ENCODE data around the gene C10orf90.

DNA sequence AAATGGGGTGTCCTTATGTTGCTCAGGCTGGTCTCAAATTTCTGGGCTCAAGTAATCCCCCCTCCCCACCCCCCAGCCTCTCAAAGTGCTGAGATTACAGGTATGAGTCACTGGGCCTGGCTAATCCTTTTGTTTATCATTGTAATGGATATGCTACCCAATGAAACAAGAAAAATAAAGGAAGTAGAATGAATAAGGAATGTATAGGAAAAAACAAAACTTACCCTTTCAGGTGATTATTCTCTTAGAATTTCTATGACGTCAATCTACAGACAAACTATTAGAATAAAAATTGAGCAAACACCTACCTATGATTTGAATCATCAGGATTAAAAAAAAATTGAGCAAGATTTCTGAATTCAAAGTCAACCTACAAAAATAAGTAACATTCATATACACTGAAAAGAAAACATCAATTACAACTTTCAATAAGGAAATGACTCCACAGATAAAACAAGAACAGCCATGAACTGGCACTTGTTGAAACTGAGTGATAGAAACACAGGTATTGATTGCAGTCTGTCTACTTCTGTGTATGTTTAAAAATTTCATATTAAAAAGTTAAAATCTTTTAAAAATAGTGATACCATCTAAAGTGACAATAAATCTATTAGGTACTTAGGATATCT, 294.5 kb downstream of the C10orf90 start:
- no peak for TF ChIP-seq POLR2AphosphoS5 (IDR thresholded peaks at IDR 0.05; ENCODE audit: low read depth)
- TF ChIP-seq, protein P1, sequence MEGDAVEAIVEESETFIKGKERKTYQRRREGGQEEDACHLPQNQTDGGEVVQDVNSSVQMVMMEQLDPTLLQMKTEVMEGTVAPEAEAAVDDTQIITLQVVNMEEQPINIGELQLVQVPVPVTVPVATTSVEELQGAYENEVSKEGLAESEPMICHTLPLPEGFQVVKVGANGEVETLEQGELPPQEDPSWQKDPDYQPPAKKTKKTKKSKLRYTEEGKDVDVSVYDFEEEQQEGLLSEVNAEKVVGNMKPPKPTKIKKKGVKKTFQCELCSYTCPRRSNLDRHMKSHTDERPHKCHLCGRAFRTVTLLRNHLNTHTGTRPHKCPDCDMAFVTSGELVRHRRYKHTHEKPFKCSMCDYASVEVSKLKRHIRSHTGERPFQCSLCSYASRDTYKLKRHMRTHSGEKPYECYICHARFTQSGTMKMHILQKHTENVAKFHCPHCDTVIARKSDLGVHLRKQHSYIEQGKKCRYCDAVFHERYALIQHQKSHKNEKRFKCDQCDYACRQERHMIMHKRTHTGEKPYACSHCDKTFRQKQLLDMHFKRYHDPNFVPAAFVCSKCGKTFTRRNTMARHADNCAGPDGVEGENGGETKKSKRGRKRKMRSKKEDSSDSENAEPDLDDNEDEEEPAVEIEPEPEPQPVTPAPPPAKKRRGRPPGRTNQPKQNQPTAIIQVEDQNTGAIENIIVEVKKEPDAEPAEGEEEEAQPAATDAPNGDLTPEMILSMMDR (IDR thresholded peaks at IDR 0.05; ENCODE audit: insufficient read depth, low read length), result no peak
- TF ChIP-seq, protein P2, sequence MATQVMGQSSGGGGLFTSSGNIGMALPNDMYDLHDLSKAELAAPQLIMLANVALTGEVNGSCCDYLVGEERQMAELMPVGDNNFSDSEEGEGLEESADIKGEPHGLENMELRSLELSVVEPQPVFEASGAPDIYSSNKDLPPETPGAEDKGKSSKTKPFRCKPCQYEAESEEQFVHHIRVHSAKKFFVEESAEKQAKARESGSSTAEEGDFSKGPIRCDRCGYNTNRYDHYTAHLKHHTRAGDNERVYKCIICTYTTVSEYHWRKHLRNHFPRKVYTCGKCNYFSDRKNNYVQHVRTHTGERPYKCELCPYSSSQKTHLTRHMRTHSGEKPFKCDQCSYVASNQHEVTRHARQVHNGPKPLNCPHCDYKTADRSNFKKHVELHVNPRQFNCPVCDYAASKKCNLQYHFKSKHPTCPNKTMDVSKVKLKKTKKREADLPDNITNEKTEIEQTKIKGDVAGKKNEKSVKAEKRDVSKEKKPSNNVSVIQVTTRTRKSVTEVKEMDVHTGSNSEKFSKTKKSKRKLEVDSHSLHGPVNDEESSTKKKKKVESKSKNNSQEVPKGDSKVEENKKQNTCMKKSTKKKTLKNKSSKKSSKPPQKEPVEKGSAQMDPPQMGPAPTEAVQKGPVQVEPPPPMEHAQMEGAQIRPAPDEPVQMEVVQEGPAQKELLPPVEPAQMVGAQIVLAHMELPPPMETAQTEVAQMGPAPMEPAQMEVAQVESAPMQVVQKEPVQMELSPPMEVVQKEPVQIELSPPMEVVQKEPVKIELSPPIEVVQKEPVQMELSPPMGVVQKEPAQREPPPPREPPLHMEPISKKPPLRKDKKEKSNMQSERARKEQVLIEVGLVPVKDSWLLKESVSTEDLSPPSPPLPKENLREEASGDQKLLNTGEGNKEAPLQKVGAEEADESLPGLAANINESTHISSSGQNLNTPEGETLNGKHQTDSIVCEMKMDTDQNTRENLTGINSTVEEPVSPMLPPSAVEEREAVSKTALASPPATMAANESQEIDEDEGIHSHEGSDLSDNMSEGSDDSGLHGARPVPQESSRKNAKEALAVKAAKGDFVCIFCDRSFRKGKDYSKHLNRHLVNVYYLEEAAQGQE (IDR thresholded peaks at IDR 0.05; ENCODE audit: insufficient replicate concordance, low read depth), result no peak

Data from HL-60 (cell line).